ENCODE measurements around the gene TMEM126B.
"Not testable (repeated sequence)": the region's sequence is repeated elsewhere in the genome, so short reads cannot be mapped to it uniquely, and the experiment has no call there.

Gene TMEM126B

DNA sequence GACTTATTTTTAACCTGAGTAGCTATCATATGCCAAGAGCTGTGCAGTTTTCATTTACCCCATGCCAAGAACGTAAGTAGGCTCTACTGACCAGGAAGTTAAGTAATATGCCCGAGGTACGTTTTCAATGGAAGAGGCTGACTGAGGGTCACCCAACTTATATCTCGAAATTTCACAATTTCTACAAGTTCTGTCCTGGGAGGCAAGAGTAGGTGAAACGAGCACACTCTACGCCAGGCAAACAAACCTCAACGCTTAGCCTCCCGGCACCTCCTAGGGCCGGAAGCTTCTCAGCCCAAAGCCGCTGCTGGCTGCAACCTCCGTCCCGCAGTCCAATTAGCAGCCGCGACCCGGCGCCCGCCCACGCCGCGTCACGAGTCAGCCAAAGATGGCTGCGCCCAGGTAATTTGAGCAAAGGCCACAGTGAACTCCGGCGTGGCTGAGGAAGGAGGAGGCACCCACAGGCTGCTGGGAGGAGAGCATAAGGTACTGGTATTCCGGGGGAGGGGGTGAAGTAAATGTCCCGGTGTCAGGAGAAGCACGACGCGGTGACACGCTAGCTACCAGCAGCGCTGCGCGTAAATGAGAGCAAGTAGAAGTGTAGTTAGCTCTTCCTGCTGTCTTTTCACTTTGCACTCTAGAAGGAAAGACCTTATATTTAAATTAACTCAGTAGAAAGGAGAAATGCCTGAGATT is 19.4 kb downstream of the TMEM126B start, which contains the start of gene TMEM126A:
Gene TMEM126A, plus strand, starts transcription at position 364 of the 696 bp plus-strand sequence. CDS start 2,289 bp downstream, outside the sequence.
- DNase-seq (ENCODE audit: low read depth), result peak; percentile 77

DNA sequence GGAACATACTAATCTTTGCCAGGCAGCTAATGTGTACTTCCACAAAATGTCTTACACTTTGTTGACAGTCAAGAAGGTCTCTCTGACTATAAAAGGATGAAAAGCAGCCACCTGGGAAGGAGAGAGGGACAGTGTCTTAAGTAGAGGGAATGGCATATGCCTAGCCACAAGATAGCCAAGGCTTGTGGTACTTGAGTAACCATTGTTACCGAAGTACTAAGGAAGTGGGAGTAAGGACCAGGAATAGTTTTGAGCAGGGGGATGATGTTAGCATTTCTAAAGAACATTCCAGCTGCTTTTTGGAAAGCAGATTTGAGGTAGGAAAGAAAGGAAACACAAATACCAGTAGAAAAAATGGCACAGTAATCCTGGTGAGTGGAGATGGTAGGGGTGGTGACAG is 22.7 kb downstream of the TMEM126B start:
- no peak for DNase-seq (ENCODE audit: low read depth)

DNA sequence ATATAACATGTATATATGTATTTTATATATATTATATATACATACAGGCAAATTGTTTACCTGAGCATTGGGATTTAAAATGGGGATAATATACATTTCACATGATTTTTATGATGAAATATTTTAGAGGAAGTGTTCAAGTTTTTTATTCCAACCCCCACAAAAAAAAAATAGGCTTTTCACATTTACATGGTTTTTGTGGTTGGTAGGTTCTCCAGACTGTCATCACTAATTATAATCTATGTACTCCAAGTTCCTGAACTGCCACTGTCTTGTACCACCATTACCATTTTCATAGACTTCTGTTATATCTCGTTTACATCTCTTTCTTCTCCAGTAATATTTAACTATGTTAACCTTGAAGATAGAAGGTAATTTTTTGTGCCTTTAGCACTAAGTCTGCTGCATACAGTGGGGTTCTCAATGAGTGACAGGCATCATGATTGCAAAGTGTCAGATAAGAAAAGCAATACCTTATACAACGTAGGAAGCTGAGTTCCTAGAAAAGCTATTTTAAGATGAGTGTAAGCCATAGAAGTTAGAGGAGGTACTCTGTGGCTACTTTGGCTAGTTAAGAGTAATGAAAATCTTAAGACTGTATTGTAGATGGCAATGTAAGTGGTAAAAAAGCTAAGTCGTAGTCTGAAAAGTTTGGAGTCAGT is 24.5 kb downstream of the TMEM126B start:
- no peak for DNase-seq (ENCODE audit: low read depth)

DNA sequence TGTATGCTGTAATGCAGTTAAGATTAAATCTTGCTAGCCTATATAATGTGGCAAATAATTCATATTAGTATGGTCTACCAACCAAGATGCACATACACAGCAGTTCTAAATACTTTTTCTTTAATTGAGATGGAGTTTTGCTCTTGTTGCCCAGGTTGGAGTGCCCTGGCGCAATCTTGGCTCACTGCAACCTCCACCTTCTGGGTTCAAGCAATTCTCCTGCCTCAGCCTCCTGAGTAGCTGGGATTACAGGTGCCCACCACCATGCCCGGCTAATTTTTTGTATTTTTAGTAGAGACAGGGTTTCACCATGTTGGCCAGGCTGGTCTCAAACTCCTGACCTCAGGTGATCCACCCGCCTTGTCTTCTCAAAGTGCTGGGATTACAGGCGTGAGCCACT is 25.9 kb downstream of the TMEM126B start:
- DNase-seq (ENCODE audit: low read depth), result not testable (repeated sequence)

DNA sequence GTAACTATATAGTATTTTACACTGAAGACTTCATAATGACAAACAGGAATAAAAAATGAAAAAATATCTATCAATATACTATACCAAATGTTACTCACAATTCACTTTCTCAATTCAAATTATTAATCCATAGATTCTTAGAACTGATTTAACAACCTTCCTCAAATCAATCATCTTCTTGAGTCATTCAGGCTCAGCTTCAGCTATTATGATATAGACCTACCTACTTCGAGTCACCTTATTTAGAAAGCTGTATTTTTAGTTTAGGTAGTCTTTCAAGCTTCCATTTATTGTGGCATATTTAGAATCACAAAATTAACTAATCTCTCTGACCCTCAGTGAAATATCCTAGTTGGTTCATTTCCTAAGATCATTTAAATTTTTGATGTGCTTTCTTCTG is 28.4 kb downstream of the TMEM126B start:
- DNase-seq (ENCODE audit: low read depth), result no peak

DNA sequence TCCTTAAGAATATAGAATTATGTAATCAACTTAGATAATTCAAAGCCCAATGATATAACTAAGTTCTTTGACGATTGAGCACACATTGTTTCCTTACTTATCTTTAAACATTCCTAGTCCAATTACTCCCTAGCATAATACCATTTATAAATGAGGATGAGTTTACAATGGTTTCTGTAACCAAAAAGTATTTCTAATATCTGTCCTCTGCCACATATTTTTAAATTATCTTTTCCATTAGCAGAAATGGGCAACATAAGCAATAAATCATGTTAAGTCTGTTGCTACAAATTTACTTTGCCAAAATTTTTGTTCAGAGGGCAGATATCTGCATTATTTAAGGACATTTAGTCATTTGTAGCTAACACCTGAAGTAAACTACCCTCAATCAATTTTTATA is 29.8 kb downstream of the TMEM126B start:
- DNase-seq (ENCODE audit: low read depth), result no peak

DNA sequence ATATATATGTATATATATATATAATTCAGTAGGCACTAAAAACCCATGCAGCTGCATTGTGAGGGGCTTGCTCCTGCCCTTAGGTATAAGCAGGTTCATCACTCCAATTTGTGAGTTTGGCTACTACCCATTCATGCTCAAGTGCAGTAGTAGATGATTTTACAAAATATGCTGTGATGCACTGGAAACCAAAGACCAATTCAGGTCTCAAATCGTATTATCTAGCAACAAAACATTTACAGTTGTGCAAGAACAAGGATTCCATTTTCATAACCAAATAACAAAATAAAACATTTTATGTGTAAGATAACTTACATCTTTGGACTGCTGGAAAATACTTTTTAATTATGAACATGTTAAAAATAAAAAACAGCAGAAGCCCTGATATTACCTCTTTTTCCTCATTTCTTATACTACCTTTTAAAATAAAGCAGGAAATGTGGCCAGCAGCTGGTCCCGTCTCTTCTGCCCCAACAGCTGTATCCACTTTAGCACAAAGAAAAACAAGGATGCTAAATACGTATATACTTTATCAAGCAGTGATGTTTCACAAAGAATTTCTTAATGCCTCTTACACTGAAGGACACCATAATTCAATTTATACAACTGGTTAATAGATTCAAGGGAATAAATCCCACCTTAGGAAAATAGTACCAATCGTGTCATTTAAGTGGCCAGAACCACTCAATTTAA is 33.7 kb downstream of the TMEM126B start:
- no peak for DNase-seq (ENCODE audit: low read depth)

DNA sequence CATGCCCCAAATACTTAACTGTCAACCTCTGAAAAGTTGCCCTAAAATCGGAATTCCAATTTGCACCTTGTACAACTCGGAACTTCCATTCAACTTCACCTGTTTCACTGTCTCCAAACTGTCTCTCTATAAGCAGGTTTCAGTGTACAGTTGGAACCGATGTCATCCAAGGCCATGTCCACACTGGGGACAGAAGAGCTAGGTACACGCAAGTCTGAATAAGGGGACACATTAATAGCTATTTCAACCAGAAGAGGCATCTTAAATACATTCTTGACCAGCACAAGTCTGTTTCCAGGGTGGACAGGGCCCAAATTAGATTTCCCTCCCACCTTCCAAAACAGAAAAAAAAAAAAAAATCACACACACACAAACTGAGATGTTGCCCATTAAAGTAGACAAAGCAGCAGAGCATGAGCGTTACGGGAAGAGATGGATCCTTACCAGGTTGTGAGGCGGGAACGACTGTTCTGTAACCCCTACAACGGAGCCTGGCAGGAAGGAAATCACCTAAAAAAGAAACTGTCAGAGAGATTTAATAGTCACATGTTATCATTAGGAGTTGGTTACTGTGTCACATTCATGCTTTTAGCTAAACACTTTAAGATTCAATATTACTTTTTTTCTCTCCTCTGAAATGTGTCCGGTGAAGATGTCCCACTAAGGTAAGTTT is 34.8 kb downstream of the TMEM126B start:
- DNase-seq (ENCODE audit: low read depth), result no peak

DNA sequence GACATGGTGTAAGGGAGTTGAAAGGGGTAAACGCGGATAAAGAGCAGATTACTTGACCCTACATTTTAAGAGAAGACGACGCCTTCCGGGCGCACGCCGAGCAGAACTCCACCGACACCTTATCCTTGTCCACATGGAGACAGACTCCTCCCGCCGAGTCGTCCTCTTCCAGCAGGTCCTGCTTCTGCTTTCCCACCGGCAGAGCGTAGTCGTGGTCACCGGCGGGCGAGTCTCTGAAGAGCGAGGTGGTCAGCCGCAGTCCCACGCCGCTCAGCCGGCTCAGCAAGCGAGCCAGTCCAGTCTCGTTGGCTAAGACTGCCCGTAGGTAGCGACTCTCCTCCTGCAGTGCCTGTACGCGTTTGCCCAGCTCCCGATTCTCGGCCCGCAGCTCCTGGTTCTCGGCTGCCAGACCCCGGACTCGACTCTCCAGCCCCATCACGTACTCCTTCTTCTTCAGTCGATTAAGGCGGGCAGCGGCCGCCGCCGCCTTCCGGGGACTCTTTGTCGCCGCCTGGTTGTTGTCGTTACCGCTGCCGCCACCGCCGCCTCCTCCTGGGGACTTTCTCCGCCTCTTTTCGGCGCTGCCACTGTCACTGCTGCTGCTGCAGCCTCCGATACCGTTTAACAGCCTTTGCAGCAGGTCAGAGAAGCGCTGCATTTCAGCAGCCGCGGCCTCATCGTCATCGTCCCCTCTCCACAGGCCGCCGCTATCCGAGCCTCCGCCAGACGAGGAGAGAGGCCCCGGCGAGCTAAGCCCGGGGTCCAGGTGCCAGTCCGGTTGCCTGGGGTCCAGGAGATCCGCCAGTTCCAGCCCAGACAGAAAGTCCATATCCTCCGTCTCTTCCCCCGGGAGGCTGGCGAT is 35.6 kb downstream of the TMEM126B start:
- DNase-seq (ENCODE audit: low read depth), result peak; percentile 71

DNA sequence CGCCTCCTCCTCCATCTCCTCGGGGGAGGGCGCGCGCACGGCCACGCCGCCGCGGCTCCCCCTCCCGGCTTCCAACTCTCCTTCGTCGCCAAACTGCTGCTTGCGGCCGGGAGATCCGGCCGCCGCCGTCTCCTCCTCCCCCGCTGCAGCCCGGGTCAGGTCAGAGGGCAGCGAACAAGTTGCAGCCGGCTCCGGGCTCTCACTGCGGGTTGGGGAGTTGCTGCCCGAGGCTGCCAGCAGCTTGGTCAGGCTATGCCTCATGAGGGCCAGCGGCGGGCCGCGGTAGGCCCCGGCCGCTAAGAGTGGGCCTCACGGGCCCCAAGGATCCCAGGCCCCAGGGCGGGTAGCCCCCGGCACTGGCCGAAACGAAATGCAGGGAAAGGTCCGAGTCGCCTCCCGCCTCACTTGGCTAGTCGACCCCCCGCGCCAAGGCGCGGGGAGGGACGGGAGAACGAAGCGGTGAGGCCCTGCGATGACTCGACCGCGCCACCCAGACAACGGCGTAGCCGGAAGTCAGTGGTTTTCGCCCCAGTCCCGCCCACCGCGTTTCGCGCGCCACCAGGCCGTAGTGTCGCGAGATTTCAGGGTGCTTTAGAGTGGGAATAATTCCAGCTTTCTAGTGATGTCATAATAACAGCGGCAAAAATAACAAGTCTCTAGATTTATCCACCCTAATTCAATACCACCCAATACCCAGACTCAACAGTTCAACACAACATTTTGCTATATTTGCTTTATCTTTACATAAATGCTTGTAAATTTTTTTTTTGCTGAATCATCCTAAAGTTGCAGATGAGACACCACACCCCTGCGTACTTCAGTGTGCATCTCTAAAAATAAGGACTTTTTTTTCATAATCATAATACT is 36.5 kb downstream of the TMEM126B start, which contains the start of gene CREBZF:
Gene CREBZF, minus strand, starts transcription at position 515 of the 867 bp plus-strand sequence. Its CDS starts 254 bp downstream, at position 261.
- DNase-seq (ENCODE audit: low read depth), result peak; percentile 85

DNA sequence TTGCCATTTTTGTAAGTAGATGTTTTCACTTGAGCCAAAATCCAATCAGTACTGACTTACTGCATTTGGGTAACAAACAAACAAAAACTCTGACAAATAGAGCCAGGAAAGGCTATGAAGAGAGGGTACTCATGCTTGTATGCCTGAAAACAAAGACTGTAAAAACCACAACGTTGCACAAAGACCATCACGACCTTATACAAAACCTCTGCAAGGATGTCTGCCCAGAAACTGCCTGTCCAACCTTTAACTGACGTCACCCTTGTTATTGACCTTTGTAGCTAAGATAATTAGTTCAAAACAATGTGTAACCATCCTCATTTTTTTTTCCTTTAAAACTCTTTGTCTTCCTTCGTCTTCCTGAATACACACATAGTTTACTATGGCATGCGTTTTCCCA is 37.3 kb downstream of the TMEM126B start:
- no peak for DNase-seq (ENCODE audit: low read depth)

DNA sequence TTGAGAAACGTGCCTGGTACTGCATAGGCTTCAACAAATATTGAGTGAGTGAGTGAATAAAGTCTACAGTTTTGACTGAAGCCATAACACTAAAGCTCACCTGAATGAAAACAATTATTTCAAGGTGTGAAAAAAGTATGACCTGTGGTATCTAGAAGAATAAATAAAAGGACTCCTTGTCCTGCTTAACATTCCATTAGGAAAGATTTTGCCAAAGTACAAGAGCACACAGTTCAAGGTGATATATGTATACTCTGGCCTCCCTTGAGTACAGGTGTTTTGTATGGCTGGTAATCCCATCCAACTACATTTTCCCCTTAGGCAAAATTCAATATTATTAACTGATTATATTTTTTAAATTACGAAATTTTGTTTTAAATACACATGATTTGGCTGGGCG is 38.3 kb downstream of the TMEM126B start:
- no peak for DNase-seq (ENCODE audit: low read depth)

DNA sequence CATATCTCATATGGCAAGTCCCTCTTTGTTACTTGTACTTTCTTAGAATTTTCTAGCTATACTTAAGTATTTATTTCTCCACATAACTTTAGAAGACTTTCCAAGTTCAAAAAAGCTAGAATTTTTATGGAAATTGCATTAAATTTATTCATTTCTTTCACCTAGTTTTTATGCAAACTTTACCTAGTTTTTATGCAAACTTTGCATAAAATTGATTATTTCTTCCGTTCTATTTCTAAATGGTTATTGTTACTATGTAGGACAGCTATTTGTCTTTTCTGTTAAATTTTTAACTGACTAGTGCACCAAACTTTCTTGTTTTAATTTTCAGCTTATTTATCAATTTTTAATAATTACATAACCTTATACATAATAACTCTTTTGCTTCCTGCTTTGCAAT is 39.8 kb downstream of the TMEM126B start:
- no peak for DNase-seq (ENCODE audit: low read depth)

DNA sequence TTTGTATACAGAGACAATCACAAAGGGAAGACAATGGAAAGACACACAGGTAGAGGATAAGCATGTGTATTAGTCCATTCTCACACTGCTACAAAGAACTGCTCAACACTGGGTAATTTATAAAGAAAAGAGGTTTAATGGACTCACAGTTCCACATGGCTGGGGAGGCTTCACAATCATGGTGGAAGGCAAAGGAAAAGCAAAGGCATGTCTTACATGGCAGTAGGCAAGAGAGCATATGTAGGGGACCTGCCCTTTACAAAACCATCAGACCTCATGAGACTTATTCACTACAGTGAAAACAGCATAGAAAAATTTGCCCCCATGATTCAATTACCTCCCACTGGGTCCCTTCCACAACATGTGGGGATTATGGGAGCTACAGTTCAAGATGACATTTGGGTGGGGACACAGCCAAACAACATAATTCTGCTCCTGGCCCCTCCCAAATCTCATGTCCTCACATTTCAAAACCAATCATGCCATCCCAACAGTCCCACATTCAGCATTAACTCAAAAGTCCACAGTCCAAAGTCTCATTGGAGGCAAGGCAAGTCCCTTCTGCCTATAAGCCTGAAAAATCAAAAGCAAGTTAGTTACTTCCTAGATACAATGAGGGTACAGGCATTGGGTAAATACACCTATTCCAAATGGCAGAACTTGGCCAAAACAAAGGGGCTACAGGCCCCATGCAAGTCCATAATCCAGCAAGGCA is 42.7 kb downstream of the TMEM126B start:
- not testable (repeated sequence) for DNase-seq (ENCODE audit: low read depth)

DNA sequence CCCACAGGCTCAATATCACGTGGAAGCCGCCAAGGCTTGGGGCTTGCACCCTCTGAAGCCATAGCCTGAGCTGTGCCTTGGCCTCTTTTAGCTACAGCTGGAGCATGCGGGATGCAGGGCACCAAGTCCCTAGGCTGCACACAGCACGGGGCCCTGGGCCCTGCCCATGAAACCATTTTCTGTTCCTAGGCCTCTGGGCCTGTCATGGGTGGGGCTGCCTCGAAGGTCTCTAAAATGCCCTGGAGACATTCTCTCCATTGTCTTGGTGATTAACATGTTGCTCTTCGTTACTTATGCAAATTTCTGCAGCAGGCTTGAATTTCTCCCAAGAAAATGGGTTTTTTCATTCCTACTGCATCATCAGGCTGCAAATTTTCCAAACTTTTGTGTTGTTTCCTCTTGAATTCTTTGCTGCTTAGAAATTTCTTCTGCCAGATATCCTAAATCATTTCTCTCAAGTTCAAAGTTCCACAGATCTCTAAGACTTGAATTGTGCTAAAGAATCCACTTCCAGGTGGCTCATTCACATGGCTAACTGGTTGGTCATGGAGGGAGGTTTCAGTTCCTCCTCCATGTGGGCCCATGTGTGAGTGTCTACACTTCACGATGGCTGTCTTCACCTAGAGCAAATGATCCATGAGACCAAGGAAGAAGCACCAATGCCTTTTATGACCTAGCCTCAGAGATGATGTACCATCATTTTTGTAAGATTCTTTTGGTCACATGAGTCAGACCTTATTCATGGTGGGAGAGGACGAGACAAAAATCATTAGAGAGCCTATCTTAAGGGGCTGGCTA is 43.9 kb downstream of the TMEM126B start:
- DNase-seq (ENCODE audit: low read depth), result no peak

DNA sequence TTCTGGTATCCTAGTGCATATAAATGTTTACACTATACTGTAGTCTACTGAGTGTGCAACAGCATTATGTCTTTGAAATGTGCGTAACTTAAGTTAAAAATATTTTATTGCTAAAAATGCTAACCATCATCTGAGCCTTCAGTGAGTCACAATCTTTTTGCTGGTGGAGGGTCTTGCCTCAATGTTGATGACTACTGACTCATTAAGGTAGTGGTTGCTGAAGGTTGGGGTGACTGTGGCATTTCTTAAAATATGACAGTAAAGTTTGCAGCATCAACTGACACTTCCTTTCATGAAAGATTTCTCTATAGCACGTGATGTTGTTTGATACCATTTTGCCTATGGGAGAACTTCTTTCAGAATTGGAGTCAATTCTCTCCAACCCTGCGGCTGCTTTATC is 45.0 kb downstream of the TMEM126B start:
- DNase-seq (ENCODE audit: low read depth), result no peak

DNA sequence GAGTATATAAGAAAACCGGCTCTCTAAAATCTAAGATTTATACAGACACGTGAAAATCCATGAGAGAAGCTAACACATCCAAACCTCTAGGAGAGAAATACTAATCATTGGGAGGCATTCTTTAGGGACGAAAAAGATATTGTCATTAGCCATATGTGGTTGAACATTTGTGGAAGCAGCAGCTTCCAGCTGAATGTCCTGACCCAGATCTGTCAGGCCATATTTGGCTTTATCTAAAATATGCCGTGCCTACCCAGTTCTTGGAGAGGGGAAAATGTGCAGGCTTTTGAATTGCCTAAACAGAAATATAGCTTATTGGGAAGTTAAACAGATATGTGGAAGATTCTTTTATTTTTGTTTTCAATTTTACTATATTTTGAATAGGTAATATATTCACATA is 51.2 kb downstream of the TMEM126B start:
- DNase-seq (ENCODE audit: low read depth), result no peak

DNA sequence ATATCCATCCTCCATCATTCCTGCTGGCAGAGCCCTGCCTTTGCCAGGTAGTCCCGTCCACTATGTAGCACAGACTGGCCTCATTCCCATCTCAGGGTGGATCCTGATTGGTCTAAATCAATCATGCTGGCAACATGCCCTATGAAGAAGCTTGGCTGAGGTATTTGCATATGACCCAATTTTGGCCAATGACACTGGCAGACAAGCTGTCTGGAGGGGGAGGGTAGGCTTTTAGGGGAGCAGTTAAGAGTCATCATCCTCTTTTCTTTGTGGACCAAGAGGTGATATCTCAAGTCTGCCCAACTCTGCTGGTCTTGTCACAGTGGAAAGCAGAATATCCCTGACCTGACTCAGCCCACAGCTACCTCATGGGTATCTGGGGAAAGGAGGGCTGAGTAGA is 52.5 kb downstream of the TMEM126B start:
- DNase-seq (ENCODE audit: low read depth), result no peak
